ENCODE results near the gene ASCC2.

- TF ChIP-seq CTCF (IDR thresholded peaks at IDR 0.05; ENCODE audit: extremely low read depth in 1 of 2, insufficient read depth in 1 of 2, low read depth in 1 of 2, low read length in 2 of 2) (no peak), POLR2AphosphoS5 (IDR thresholded peaks at IDR 0.05; ENCODE audit: insufficient read depth, low read depth, low read length) (no peak)
These were observed 82.2 kb downstream of the ASCC2 start for GRCh38 chr22:29755889-29756288.

Data from endothelial cell of umbilical vein (primary cell).